GM12874 (cell line): ENCODE data around the gene DCTN2.

ENCODE experiments used
- TF ChIP-seq, protein P1 (sequence below): IDR thresholded peaks from 2 replicates; pipeline ENCODE4 v1.5.1; 2011; ENCODE audit warnings: low read depth, mild to moderate bottlenecking, control low read depth, low read length, moderate library complexity; ENCODE audit not compliant: insufficient read depth

The DCTN2 gene

DNA sequence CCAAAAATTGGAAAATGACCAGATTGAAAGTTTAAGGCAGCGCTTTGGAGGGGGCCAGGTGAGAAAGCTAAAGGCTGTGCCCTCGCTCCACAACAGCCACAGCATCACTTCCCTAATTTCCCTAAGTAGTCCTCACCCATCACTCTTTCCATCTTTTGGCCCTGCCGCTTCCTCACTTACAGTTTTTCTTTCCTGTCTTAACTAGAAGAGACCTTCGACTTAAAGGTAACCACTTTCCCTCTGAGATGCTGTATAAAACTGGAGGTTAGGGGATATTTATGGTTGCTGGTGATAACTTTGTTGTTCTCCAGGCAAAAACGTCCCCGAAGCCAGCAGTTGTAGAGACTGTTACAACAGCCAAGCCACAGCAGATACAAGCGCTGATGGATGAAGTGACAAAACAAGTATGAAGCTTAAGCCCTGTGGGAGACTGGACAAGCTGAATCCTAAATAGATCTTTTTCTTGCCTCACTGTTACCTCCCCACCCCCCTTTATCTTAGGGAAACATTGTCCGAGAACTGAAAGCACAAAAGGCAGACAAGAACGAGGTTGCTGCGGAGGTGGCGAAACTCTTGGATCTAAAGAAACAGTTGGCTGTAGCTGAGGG, 31.0 kb downstream of the DCTN2 start:
- TF ChIP-seq, protein P1, sequence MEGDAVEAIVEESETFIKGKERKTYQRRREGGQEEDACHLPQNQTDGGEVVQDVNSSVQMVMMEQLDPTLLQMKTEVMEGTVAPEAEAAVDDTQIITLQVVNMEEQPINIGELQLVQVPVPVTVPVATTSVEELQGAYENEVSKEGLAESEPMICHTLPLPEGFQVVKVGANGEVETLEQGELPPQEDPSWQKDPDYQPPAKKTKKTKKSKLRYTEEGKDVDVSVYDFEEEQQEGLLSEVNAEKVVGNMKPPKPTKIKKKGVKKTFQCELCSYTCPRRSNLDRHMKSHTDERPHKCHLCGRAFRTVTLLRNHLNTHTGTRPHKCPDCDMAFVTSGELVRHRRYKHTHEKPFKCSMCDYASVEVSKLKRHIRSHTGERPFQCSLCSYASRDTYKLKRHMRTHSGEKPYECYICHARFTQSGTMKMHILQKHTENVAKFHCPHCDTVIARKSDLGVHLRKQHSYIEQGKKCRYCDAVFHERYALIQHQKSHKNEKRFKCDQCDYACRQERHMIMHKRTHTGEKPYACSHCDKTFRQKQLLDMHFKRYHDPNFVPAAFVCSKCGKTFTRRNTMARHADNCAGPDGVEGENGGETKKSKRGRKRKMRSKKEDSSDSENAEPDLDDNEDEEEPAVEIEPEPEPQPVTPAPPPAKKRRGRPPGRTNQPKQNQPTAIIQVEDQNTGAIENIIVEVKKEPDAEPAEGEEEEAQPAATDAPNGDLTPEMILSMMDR = no peak

DNA sequence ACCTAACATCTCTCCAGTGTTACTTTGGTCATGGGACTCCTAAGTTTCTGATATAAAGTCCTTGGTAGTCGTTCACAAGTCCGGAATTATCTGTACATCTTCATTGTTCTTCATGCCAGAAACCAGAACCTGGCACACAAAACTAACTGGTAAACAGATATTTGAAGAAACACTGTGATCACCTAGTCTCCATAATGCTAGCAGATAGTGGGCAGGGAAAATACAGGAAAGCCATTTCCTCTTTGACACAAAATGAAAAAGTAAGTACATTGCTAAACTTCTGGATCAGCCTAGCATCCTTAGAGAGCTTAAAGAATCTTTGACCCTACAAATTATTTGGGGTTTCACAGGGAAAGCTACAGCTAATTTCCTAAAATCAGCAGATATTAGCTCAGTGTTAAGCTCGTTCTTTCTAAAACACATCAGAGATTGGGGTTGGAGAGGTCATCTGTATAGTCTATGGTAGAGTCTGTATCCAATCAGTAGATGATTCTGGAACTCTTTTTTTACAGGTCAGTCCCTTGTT, 31.5 kb downstream of the DCTN2 start:
- TF ChIP-seq, protein P1 = no peak

DNA sequence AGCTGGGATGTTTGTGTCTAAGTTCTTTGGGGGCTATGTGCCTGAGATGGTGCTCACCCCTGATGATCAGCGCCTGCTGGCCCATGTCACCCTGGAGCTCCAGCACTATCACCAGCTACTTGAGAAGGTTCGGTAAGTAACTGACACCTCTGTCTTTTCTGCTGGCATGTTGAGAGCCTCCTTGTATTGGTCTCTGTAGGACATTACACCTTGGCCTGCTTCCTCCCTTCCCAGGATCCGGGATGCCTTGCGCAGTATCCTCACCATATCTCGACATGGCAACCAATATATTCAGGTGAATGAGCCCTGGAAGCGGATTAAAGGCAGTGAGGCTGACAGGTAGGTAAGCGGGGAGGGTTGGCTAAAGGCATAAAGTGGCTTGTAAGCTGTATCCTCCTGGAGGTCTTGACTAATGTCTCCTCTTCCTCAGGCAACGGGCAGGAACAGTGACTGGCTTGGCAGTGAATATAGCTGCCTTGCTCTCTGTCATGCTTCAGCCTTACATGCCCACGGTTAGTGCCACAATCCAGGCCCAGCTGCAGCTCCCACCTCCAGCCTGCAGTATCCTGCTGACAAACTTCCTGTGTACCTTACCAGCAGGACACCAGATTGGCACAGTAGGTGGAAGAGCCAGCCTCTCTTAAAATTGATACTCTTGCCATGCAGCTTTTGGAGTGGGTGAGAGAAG, 32.1 kb downstream of the DCTN2 start:
- TF ChIP-seq, protein P1 = no peak

DNA sequence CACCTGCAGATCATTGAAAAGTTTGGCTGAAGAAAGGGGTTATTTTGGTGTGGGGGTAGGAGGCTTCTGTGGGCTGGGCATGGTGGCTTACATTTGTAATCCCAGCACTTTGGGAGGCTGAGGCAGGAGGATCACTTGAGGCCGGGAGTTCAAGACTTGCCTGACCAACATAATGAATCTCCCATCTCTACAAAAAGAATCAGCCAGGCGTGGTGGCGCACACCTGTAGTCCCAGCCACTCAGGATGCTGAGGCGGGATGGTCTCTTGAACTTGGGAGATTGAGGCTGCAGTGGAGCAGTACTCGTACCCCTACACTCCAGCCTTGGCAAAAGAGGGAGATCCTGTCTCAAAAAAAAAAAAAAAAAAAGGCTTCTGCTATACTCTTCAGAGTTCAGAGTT, 33.7 kb downstream of the DCTN2 start:
- TF ChIP-seq, protein P1 = no peak

DNA sequence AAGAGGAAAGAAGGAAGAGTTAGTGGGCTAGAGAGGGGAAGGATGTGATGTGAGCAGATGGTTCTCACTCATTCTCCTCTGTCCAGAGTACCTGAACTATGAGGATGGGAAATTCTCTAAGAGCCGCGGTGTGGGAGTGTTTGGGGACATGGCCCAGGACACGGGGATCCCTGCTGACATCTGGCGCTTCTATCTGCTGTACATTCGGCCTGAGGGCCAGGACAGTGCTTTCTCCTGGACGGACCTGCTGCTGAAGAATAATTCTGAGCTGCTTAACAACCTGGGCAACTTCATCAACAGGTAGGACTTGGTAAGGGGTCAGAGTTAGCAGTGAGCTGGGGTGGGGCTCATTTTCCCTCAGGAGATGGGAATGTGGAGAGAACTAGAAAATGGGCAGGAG, 34.3 kb downstream of the DCTN2 start:
- TF ChIP-seq, protein P1 = no peak

DNA sequence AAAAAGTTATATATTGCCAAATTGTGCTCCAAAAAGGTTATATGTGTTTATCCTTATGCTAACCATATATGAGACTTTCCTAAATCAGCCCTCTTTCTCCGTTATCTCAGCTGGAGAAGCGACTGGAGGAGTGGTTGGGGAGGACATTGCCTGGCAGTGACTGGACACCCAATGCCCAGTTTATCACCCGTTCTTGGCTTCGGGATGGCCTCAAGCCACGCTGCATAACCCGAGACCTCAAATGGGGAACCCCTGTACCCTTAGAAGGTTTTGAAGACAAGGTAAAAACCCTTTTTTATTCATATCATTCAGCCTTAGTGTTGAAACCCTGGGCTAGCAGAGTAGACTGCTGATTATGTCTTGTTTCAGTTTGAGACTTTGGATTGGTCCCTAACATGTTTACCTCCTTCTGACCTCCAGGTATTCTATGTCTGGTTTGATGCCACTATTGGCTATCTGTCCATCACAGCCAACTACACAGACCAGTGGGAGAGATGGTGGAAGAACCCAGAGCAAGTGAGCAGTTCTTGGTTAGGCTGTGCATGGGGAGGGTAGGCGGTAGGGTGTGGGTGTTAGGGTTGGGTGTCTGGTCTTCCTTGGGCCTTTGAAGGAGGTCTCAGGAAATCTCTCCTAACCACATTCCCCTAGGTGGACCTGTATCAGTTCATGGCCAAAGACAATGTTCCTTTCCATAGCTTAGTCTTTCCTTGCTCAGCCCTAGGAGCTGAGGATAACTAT, 35.2 kb downstream of the DCTN2 start:
- TF ChIP-seq, protein P1 = no peak

DNA sequence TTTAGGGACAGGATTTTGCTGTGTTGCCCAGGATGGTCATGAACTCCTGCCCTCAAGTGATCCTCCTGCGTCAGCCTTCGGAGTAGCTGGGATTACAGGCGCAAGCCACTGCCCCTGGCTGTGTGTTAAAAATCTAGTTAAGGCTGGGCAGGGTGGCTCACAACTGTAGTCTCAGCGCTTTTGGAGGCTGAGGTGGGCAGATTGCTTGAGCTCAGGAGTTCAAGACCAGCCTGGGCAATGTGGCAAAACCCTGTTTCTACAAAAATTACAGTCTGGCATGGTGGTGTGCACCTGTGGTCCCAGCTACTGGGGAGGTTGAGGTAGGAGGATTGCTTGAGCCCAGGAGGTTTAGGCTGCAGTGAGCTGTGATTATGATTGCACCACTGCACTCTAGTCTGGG, 35.8 kb downstream of the DCTN2 start:
- TF ChIP-seq, protein P1 = no peak
